Spleen (tissue), 7 donors: ENCODE data around the gene SLC4A8.

Experiments
- POLR2A ChIP-seq, 3 donors: fragments of 450-650 bp; IDR thresholded peaks; one replicate each; pipeline ENCODE4 v1.5.1; 2017; ENCODE audit warnings: antibody characterized with exemption in 3 of 3, mild to moderate bottlenecking in 1 of 3
- TF ChIP-seq, protein P1 (sequence below), 11 experiments: fragments of 200-600 bp in 7 of 11; fragments of 450-650 bp in 4 of 11; sonication (generic) in 4 of 11; IDR thresholded peaks in 8 of 11; conservative IDR thresholded peaks in 3 of 11; 1 replicate in 7 of 11; 2 replicates in 4 of 11; pipeline versions ENCODE4 v1.4.0 to v1.8.0; 2016 to 2021; ENCODE audit warnings: antibody characterized with exemption in 11 of 11, inconsistent platforms in 4 of 11, mild to moderate bottlenecking in 1 of 11
- donor health status: DM: no; HTN: no; CAD: no; lungs with moderate emphysema.
- donor health status: DM: no; HTN: no; CAD: no.
- donor health status: DM: no; HTN: no; CAD: no.

DNA sequence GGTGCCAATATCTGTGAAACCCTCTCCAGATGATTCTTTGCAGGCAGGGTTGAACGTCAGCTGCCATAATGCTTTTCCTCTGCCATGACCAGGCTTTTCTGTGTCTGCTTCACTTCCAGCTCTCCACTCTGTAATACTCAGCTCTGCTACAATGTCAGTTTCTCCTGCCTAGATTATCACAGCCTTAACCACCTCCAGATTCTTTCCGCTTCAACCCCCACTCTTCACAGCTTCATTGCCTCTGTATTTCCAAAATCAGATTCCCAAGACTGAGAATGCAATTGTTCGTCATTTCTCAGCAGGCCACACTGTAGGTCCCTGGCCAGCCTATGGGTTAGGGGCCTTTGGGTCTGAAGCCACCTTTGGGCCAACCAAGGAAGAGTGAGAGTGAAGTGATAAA is 92.7 kb downstream of the SLC4A8 start:
- TF ChIP-seq, protein P1, sequence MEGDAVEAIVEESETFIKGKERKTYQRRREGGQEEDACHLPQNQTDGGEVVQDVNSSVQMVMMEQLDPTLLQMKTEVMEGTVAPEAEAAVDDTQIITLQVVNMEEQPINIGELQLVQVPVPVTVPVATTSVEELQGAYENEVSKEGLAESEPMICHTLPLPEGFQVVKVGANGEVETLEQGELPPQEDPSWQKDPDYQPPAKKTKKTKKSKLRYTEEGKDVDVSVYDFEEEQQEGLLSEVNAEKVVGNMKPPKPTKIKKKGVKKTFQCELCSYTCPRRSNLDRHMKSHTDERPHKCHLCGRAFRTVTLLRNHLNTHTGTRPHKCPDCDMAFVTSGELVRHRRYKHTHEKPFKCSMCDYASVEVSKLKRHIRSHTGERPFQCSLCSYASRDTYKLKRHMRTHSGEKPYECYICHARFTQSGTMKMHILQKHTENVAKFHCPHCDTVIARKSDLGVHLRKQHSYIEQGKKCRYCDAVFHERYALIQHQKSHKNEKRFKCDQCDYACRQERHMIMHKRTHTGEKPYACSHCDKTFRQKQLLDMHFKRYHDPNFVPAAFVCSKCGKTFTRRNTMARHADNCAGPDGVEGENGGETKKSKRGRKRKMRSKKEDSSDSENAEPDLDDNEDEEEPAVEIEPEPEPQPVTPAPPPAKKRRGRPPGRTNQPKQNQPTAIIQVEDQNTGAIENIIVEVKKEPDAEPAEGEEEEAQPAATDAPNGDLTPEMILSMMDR (IDR thresholded peaks at IDR 0.05 in 8 of 11, conservative IDR thresholded peaks at IDR 0.05 in 3 of 11) = no peak
- TF ChIP-seq POLR2A (IDR thresholded peaks at IDR 0.05) = no peak
